Neural crest cell (in vitro differentiated cells): ENCODE data around the gene C1QTNF5. TPM values are rescaled to one million over a fixed set of nuclear protein-coding genes. Genes with fewer than 3 reads are reported as not detected.

Experiments used
- DNase-seq: peaks from one replicate; pipeline ENCODE4 v3.0.0; 2021; ENCODE audit warnings: low read depth, mixed read lengths, low spot score
- H3K27ac Mint-ChIP-seq: one replicate; pipeline ENCODE4 v1.8.0; 2021; ENCODE audit warnings: mild to moderate bottlenecking, mixed read lengths; ENCODE audit not compliant: unreplicated experiment
- H3K27me3 Mint-ChIP-seq: 2 replicates; pipeline ENCODE4 v1.8.0; 2021; ENCODE audit warnings: low read depth, mild to moderate bottlenecking, mixed read lengths
- H3K36me3 Mint-ChIP-seq: 2 replicates; pipeline ENCODE4 v1.8.0; 2021; ENCODE audit warnings: low read depth, mild to moderate bottlenecking, mixed read lengths
- H3K4me1 Mint-ChIP-seq: 2 replicates; pipeline ENCODE4 v1.8.0; 2021; ENCODE audit warnings: mixed read lengths
- H3K4me3 Mint-ChIP-seq: one replicate; pipeline ENCODE4 v1.8.0; 2021; ENCODE audit warnings: mild to moderate bottlenecking, mixed read lengths
- H3K9me3 Mint-ChIP-seq: 2 replicates; pipeline ENCODE4 v1.8.0; 2021; ENCODE audit warnings: mixed read lengths
- CTCF ChIP-seq: fragments of 200-600 bp; sonication (generic); conservative IDR thresholded peaks from 2 replicates; pipeline ENCODE4 v1.5.0; 2021; ENCODE audit warnings: antibody characterized with exemption, mild to moderate bottlenecking
- total RNA-seq: library from RNA; stranded (reverse); gene quantifications from 2 replicates; pipeline ENCODE4 v1.2.1, GENCODE V29; 2021

C1QTNF5 gene
- total RNA-seq, 1 donor from 2014 or later = 2.1 TPM

DNA sequence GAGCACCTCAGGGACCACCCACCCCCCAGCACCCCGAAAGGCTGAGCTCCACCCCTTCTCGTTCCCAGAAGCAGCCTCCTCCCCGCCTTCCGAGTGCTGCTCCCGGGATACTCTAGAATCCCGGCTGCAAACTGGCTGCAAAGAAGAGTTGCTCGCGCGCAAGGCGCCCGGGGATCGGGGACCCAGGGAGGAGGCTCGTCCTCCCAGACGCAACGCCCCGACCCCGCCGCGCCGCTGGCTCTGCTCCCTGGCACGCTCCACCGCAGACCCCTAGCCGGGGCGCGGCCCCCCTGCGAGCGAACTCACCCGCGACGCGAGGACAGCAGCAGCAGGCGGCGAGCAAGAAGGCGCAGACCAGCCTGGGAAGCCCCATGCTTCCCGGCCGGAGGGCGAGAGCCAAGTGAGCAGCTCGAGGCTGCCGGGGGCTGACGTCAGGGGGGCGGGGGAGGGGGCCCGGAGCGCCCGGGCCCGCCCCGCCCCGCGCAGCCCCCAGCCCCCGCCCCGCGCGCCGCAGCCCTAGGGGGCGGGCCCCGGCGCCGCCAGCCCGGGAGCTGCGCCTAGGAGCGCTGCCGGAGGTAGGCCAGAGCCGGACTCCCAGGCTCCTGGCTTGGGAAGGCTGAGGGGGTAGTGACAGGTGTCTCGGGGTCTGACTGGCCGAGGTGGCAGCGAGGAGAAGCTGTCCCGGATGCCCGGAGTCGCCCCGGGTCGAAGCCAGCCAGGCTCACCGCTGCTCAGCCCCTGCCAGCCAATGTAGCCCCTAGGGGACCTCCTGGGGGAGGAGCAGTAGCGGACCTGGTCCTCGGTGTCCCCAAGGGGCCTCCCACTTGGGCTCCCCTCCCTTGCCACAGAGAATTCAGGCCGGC lies 23.7 kb downstream of the C1QTNF5 start, which contains the start of gene MCAM:
Gene MCAM (minus strand): TSS at position 402 of the 863 bp plus-strand sequence. CDS start 29 bp downstream, at position 373.
- no peak for TF ChIP-seq CTCF
- DNase-seq = peak; percentile 45
- no peaks in the 10 kb centered on the region for H3K9me3 Mint-ChIP-seq
- no peaks in the 10 kb centered on the region for H3K36me3 Mint-ChIP-seq
- peak within 1 kb of the TSS; percentile 87 for H3K4me3 Mint-ChIP-seq
- H3K4me1 Mint-ChIP-seq = peaks cover 35% of the 10 kb centered on the region
- H3K27me3 Mint-ChIP-seq = peaks cover 28% of the 10 kb centered on the region
- H3K27ac Mint-ChIP-seq = peak within 1 kb of the TSS; percentile 35

- no peak overlapping the region for H3K27ac Mint-ChIP-seq
- no peaks in the 10 kb centered on the region for H3K36me3 Mint-ChIP-seq
- H3K4me3 Mint-ChIP-seq = peak overlapping the region; percentile 87
- TF ChIP-seq CTCF = no peak
- H3K4me1 Mint-ChIP-seq = peaks cover 28% of the 10 kb centered on the region
- peaks cover 28% of the 10 kb centered on the region for H3K27me3 Mint-ChIP-seq
- no peak for DNase-seq
- no peaks in the 10 kb centered on the region for H3K9me3 Mint-ChIP-seq
These were observed 24.5 kb downstream of the C1QTNF5 start for GRCh38 chr11:119316016-119316728.

DNA sequence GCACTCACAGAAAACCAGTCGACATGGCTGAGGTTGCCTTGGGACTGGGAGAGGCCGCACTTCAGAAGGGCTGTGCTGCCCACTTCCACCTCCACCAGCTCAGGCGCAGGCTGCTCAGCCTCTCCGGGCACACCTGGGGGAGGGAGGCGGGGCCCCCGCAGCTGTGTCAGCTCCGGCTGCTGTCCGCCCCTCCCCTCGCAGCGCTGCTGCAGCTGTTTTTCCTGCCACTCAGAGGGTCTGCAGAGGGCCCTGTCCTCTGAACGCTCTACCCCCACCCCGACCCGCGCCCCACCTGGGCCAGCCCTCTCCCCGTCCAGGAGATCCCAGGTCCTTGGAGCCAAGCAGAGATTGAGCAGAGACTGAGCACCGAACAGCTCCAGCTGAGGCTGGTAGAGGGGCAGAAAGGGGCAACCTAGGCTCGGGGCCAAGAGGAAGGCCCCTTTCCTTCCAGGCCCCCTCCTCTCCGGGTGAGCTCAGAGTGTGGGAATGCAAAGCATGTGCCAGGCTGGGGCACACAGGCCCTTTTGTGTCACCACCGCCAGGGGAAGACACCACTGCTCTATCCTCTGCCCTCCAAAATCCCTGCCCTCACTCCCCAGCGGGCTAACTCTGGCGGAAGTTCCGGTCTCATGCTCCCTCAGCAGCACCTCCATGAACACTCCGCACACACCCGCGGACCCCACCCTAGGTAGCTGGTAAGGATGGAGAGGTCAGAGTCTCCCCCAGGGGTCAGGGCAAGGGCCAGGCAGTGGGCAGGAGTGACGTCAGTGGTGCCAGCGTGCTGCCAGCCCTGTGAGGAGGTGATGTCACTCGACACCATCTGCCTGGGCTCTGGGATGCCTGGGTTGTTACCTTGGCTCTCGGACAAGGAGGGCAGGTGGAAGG lies 25.3 kb downstream of the C1QTNF5 start:
- no peak for DNase-seq
- Mint-ChIP-seq H3K36me3 (no peaks in the 10 kb centered on the region), H3K4me3 (peak overlapping the region; percentile 87), H3K27ac (no peak overlapping the region), H3K4me1 (peaks cover 28% of the 10 kb centered on the region), H3K9me3 (no peaks in the 10 kb centered on the region), H3K27me3 (peaks cover 28% of the 10 kb centered on the region)
- TF ChIP-seq CTCF = no peak

DNA sequence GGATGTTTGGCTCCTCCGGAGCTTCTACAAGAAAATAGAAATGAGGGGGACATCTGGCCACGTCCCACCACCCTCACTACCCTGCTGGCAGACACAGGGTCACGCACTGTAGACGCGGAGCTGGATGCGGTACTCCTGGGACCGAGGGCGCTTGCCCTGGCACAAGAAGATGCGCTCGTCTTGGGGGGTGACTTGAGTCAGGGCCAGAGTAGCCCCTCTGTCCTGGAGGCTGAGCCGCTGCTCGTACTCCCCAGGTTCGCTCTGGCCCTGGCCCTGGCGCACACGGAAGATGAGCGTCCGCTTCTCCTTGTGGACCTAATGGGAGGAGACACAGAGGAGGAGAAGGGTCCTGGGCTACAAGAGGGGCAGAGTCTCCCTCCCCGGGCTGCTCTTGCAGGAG lies 26.0 kb downstream of the C1QTNF5 start:
- Mint-ChIP-seq H3K36me3 (peaks cover 1% of the 10 kb centered on the region), H3K4me3 (peak overlapping the region; percentile 71)

More for the DNA sequence above, 26.0 kb downstream of the C1QTNF5 start:
- TF ChIP-seq CTCF = no peak
- Mint-ChIP-seq H3K4me1 (peaks cover 24% of the 10 kb centered on the region), H3K27ac (no peak overlapping the region), H3K27me3 (peaks cover 28% of the 10 kb centered on the region), H3K9me3 (no peaks in the 10 kb centered on the region)
- no peak for DNase-seq
